GDM1 (cell line): ENCODE measurements around the gene TCF20.

Source experiments
- DNase-seq: peaks from one replicate; lab custom pipeline; 2025; lab: John Stamatoyannopoulos, UW

Gene TCF20

GRCh38 chr22:42270510-42271190, at the start of gene TCF20:
TCF20 (minus strand) TSS chr22:42270653; CDS start chr22:42215305, 55,348 bp downstream.
- DNase-seq, result peak; percentile 52

GRCh38 chr22:42319386-42319785, 48.9 kb upstream of the TCF20 start:
- DNase-seq, result no peak

- DNase-seq, result no peak
These were observed 48.5 kb upstream of the TCF20 start for GRCh38 chr22:42318967-42319366.

- no peak for DNase-seq
These were observed 47.5 kb upstream of the TCF20 start for GRCh38 chr22:42317691-42318547.

GRCh38 chr22:42317008-42317407, 46.6 kb upstream of the TCF20 start:
- DNase-seq, result no peak

GRCh38 chr22:42315392-42315756, 44.9 kb upstream of the TCF20 start:
- no peak for DNase-seq

GRCh38 chr22:42314709-42315391, 44.4 kb upstream of the TCF20 start:
- DNase-seq, result no peak

- peak; percentile 38 for DNase-seq
These were observed 43.5 kb upstream of the TCF20 start for GRCh38 chr22:42313804-42314581.

- no peak for DNase-seq
These were observed 42.8 kb upstream of the TCF20 start for GRCh38 chr22:42313204-42313603.

- no peak for DNase-seq
These were observed 40.0 kb upstream of the TCF20 start for GRCh38 chr22:42310291-42311015.

- DNase-seq, result no peak
These were observed 39.4 kb upstream of the TCF20 start for GRCh38 chr22:42309865-42310264.

GRCh38 chr22:42308892-42309468, 38.5 kb upstream of the TCF20 start:
- DNase-seq, result no peak

GRCh38 chr22:42307806-42308563, 37.5 kb upstream of the TCF20 start:
- DNase-seq, result no peak

- DNase-seq, result no peak
These were observed 35.6 kb upstream of the TCF20 start for GRCh38 chr22:42306010-42306409.

GRCh38 chr22:42304324-42304790, 33.9 kb upstream of the TCF20 start:
- DNase-seq, result no peak

- no peak for DNase-seq
These were observed 33.2 kb upstream of the TCF20 start for GRCh38 chr22:42303396-42304323.

GRCh38 chr22:42301742-42302102, 31.3 kb upstream of the TCF20 start:
- DNase-seq, result no peak

GRCh38 chr22:42301077-42301741, 30.8 kb upstream of the TCF20 start:
- no peak for DNase-seq
